B cell (primary cell): Measurements from ENCODE around the gene COX10.

Experiments
- EZH2 ChIP-seq: IDR thresholded peaks from 2 replicates; pipeline ENCODE4 v1.6.1; 2012; ENCODE audit warnings: borderline replicate concordance, low read depth, mild to moderate bottlenecking, moderate library complexity, low read length; ENCODE audit not compliant: insufficient read depth, poor library complexity, severe bottlenecking
- TF ChIP-seq, protein P1 (sequence below): fragments of 200-600 bp; IDR thresholded peaks from one replicate; pipeline ENCODE4 v1.8.0; 2022; ENCODE audit warnings: antibody characterized with exemption, mild to moderate bottlenecking

DNA sequence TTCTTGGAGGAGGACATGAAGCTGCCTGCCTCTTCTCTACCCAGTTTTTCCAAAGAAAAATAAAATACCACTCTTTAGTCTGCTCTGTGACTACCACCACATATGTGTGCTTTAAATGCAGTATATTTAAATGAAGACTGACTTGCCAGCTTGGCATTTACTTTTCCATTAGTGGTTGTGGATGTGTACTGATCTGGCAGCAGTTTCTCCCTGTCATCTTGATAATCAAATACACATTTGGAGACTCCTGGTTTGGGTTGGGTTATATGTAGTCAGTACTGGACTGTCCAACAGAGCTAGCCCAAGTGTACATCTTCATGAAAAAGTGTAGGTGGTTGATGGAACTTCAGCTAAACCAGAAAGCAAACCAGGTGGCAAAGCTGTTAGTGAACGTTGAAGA lies 19.9 kb downstream of the COX10 start:
- TF ChIP-seq, protein P1, sequence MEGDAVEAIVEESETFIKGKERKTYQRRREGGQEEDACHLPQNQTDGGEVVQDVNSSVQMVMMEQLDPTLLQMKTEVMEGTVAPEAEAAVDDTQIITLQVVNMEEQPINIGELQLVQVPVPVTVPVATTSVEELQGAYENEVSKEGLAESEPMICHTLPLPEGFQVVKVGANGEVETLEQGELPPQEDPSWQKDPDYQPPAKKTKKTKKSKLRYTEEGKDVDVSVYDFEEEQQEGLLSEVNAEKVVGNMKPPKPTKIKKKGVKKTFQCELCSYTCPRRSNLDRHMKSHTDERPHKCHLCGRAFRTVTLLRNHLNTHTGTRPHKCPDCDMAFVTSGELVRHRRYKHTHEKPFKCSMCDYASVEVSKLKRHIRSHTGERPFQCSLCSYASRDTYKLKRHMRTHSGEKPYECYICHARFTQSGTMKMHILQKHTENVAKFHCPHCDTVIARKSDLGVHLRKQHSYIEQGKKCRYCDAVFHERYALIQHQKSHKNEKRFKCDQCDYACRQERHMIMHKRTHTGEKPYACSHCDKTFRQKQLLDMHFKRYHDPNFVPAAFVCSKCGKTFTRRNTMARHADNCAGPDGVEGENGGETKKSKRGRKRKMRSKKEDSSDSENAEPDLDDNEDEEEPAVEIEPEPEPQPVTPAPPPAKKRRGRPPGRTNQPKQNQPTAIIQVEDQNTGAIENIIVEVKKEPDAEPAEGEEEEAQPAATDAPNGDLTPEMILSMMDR: no peak
- TF ChIP-seq EZH2: no peak
